HL-60 (cell line): ENCODE measurements around the gene DCAF15.

ENCODE experiments used
- POLR2AphosphoS5 ChIP-seq: IDR thresholded peaks from 2 replicates; pipeline ENCODE4 v1.6.1; 2012; ENCODE audit warnings: low read depth
- TF ChIP-seq, protein P1 (sequence below): IDR thresholded peaks from one replicate; pipeline ENCODE4 v1.5.1; 2011; ENCODE audit warnings: low read length, control low read depth, inconsistent platforms; ENCODE audit not compliant: insufficient read depth

DNA sequence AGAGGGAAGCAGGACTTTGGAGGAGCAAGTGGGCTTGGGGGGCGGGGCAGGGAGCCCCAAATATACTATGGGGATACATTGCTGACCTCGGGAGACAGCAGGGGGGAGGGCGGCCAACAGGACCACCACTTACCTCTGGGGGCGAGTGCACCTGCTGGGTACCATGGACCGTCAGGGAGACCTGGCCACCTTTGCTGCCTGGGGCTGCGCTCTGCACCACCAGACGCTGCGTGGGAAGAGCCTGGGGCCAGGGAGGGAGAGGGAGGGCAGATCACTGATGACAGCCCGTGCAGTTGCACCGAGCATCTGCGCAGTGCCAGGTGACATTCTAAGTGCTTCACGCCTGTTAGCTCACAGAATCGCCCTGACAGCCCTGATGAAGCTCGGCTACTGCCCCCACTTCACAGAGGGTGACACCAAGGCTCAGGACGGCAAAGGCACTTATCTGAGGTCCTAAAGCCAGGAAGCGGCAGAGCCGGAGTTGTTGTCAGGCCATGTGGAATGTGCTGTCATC lies 29.7 kb downstream of the DCAF15 start:
- TF ChIP-seq, protein P1, sequence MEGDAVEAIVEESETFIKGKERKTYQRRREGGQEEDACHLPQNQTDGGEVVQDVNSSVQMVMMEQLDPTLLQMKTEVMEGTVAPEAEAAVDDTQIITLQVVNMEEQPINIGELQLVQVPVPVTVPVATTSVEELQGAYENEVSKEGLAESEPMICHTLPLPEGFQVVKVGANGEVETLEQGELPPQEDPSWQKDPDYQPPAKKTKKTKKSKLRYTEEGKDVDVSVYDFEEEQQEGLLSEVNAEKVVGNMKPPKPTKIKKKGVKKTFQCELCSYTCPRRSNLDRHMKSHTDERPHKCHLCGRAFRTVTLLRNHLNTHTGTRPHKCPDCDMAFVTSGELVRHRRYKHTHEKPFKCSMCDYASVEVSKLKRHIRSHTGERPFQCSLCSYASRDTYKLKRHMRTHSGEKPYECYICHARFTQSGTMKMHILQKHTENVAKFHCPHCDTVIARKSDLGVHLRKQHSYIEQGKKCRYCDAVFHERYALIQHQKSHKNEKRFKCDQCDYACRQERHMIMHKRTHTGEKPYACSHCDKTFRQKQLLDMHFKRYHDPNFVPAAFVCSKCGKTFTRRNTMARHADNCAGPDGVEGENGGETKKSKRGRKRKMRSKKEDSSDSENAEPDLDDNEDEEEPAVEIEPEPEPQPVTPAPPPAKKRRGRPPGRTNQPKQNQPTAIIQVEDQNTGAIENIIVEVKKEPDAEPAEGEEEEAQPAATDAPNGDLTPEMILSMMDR: no peak
- no peak for TF ChIP-seq POLR2AphosphoS5
